Activated CD4-positive, CD25-positive, alpha-beta regulatory T cell treated with anti-CD3 and anti-CD28 coated beads, Interleukin-2, amount 50 U/mL, for 24 hours (primary cell): Measurements from ENCODE around the gene B3GLCT.

Source experiments
- ATAC-seq, 2 donors: fragments of 150-1000 bp; cut with Tn5 transposase; one replicate each; pipeline ENCODE4 v1.10.0; 2021; ENCODE audit warnings: mild to moderate bottlenecking in 1 of 2, moderate library complexity in 1 of 2

B3GLCT gene

DNA sequence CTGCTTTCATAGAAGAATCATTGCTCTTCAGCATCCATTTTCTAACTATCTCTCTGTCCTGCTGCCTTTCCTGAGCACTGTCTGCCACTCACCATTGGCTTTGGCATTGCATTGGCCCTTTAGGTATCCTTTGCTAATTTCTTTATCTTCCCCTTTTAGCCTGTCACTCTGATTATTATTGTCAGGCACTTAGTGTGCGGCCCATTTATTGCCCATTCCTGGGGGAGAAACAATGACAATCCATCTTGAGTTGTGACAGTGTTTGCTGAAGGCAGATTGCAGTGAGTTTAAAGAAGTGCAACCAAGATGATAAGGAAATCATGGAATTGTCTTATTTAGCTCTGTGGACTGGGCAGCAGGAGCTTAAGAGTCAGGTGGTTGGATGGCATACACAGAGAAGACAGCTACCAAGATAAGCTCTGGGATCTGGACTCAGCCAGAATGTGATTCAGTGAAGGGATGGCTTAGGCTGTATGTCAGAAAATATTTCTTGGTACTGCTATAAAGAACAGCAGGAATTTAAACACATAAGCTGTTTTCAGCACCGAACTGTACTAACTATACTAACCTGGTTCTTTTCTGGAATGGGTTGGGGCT, 25.3 kb downstream of the B3GLCT start:
- ATAC-seq: no peak

DNA sequence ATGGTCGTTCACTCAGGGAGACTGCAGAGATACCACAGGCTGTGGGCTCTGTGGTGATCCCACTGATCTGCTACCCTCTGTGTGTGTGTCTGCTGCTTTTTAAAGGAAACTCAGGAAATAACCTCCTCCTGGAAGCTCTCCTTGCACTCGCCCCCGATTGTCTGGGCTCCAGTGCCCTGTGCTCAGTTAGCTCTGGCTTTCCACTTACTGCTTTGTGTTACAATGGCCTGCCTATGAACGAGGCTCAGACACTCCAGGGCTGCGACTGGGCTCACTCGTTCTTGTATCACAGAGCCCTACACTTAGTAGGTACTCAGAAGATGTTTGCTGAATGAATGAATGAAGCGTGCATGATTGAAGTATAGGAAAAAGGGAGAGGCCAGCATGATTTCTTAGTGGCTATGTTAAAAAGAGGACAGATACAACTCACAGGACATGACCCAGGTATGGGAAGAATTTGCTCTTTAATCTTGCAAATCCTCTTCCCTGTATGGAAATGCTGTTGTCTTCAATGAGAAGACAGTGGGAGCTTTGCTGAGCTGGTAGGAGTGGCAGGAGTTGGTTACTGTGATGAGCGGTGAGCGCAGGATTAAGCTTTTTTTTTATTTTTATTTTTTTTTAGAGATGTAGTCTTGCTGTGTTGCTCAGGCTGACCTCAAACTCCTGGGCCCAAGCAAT, 26.4 kb downstream of the B3GLCT start:
- ATAC-seq: no peak

DNA sequence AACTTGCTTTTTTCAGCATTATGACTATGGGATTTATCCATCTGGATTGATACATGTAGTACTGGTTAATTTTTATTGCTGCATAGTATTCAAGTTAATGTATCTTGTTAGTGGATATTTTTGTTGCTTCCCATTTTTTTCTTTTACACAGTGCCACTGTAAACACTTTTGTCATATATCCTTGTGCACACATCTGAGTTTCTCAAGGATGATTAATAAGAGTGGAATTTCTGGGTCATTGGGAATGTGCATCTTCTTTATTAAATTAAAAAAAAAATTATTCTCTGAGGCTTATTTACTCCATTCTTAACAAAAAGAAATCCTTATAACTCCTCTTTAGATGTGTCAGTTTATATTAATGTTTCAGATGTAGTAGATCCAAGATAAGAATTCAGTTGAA, 27.3 kb downstream of the B3GLCT start:
- no peak for ATAC-seq

DNA sequence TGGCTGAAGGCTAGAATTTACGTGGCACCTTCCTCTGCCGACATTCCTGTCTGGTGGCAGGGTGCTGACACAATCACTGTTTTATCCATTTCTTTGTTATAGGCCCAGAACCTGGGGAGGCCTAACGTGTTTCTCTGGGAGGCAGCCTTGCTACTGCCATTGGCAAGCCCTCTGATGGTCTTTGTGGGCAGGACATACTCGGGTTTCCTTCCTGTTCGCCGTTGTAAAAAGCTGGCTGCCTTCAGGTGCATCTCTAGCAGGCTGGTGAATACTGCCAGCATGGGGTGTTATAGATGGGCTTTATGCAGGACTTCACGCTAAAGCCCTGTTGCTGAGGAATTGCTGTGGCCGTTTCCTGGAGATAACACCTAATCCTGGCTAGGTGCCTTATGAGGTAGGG, 28.1 kb downstream of the B3GLCT start:
- no peak for ATAC-seq

DNA sequence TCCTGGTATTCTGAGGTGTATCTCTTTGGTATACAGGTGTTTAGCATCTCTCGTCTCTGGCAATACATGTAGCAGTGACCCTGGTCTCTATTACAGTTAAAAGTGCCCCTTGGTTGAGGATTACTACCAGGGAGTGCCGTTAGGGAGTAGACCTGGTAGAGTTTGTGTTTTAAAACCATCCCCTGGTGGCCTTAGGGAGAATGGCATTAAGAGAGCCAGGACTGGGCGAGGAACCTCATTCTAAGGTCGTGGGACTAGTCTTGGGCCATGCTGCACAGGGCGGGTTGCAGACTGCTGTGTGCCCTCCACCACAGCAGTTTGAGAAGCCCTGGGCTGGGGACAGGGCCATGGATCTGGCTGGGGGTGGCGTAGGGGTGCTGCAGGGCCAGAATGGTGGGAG, 35.0 kb downstream of the B3GLCT start:
- no peak for ATAC-seq

DNA sequence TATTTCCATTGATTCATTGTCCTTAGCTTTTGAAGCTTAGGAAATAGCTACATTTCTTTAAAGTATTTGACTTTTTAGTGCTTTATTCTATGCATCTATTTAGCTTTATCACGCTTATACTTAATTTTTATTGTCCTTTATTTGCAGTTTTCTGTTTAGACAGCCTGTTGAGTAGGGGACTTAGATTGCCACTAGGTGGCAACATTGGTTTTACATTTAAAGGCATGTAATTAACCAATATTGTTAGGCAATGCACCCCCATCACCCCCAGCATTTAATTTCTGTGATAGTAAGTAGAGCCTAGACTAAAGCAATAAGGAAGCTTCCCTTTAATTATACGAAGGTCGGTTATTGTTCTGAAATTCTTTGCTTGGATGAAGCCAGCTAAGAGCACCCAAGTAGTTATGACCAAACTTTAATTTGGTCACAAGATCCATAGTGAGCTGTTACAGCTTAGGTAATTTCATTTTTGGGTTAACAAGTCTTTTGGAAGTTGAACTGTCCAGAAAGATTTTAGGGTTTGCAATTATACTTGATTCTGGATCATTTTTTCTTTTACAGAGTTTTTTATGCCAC, 36.5 kb downstream of the B3GLCT start:
- ATAC-seq: no peak

DNA sequence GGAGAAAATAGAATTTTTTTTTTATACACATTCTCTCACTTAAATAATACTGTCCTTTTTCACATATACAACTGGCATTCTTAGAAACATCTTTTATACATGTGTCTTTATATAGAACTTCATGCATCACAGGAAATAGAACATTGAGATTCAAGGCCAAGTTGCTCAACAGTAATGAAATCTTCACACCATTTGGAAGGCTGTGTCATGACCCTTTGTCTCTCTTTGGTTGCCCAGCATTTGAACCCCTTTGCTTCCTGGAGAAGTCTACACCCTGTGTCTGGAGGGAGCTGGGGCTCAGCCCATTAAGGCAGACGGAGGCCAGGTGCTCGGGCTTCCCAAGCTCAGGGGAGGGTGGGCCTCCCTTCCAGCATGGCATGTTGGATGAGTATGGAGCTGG, 41.1 kb downstream of the B3GLCT start:
- ATAC-seq: no peak

DNA sequence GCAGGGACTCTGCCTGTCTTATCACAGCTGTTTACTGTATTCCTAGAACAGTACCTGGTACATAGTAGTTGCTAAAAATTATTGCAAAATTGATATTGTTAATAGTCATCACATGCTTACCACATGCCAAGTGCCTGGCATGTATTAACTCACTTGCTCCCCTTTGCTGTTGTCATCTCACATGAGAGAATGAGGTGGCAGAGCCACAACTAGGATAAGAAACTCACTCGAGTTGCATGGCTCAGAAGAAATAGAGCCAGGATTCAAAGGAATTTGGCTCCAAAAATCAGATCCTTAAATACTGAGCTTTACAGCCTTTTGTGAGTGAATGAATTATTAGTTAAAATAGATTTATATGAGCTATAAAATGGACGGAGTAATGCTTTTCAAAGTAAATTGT, 42.6 kb downstream of the B3GLCT start:
- ATAC-seq: no peak

DNA sequence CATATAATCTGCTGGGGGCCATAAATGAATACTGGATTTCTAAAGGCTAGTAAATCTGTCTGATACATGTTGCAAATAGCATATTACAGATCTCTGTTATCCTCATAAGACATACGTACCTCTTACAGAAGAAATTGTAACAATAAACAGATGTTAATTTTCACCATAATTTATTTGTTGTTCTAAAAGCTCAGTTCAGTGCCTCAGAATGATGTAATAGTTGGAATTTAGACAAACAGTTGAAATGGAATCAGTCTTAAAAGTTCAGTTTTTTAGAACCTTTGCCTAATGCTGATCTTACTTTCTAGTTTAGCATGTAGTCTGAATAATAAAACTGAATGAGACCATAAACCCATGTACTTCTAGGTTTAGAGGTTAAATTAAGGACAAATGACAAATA, 43.1 kb downstream of the B3GLCT start:
- ATAC-seq: no peak

DNA sequence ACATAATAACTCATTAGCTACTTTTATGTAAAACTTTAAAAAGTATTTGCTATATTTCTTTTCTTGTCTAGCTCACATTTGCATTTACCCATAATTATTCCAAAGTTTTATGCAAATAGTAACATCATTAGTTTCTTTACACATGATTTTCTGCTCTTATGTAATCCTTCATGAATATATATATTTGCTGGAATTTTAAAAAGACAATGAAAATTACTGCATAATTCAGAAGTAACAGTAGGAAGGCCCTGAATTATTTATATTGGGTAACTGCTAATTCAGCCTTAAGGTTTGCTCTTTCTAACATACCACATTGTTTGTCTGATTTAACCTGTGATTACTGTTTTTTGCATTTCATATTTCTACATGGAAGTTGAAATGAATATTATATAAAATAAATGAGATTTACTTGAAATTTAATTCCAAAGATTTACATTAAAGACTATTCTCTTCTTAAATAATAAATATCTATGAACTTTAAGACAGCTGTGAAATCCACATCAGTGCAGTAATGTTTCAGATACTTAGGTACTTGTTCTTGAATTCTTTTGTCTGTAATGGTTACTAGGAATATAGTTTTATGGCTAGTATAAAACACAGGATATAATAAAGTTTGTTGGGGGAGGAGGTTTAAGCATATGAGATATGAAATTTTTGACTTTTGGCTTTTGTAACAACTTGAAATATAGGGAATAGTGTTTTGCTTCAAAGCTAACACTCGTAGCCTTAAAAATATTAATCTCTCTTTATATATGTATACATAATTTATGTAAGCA, 46.0 kb downstream of the B3GLCT start:
- ATAC-seq: no peak

DNA sequence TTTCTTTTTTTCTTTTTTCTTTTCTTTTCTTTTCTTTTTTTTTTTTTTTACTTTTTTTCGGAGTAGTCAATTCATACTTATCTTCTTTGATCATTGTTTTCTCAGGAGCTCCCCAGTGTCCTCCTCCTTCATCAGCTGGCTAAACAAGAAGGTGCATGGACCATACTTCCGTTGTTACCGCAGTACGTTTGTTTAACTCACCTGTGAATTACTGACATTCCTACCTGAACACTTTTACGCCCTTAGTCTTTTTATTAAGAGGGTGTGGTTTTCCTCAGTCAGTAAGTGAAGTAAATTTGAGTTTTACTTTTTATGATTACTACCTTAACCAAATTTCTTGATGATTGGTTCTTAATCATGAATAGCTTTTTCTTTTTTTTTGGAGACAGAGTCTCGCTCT, 47.1 kb downstream of the B3GLCT start:
- ATAC-seq: no peak

DNA sequence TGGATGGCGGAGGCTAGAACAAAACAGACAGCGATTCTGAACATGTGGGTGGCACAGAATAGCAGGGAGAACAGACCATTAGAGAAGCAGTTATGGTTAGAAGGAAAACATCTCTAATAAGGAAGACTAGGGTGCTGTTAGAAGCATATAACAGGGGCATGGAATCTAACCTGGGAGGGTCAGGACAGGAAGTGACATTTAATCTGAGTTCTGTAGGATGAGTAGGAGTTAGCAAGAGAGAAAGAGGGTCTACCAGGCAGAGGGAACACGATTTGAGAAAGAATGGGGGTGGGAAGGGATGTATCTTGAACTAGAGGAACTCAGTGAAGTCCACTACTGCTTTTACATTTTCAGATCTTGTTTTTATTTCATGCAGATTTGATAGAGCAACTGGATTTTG, 48.6 kb downstream of the B3GLCT start:
- no peak for ATAC-seq

DNA sequence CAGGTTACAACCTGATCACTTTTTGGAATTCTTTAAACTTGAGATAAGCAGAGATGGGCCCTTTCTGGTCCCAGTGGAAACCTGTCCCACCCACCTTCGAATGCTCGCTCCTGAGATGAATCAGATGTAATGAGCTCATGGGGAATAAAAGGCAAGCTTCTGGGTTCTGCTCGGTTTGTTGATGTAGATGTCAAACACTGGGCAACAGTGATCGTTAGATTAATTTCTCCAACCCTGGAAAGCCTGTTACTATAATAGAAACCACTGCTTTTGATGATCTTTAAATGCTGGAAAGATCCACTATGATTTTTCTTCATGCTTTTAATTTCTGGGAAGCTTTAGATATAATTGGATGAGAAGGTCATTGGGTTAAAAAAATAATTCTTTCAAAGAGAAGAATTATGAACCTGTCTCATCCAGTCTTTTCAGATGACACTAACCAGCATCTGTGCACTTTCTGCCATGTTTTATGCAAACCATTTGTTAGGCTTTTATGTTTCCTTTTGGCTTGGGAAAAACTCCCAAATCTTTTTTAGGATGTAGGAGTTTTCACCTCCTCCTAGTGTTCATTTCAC, 49.3 kb downstream of the B3GLCT start:
- no peak for ATAC-seq

DNA sequence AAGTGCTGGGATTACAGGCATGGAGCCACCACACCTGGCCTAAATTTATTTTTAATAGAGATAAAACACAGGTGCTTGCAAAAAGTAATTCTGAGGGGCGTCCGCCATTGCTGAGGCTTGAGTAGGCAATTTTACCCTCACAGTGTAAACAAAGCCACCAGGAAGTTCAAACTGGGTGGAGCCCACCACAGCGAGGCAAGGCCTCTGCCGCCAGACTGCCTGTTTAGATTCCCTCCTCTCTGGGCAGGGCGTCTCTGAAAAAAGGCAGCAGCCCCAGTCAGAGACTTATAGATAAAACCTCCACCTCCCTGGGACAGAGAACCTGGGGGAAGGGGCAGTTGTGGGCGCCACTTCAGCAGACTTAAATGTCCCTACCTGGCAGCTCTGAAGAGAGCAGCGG, 50.7 kb downstream of the B3GLCT start:
- ATAC-seq: no peak

DNA sequence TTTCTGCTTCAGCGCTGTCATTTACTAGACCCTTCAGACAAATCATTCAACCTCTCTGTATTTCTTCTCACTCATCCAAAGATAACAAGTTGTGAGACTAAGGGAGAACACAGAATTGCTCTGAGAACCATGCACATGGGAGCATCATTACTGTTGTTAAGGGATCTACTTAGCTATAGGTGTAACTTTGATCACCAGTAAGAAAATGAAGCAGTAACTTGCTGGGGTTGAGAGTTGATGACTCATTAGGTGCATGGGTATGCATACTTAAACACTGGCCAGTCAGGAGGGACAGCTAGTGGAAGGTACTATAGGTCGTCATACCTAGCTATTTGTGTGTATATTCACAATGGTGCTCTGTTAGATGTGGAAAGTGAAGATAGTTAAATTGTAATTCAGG, 61.5 kb downstream of the B3GLCT start:
- no peak for ATAC-seq

DNA sequence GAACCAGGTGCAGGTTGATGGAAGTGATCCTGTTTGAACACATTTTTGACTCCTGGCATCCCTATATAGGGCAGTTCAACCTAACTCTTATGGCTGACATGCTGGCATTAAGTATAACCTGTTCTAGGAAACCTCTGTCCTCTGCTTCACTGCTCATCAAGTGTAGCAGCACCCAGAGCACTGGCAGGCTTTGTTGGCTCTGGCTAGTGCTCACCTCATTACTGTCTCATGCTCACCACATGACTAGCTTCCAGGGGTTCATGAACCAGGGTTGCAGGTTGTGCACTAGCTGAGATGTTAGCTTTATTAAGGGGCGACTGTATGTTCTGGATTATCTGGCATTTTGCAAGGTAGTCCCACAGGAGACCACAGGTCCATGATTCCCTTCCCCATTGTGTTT, 63.6 kb downstream of the B3GLCT start:
- ATAC-seq: no peak

DNA sequence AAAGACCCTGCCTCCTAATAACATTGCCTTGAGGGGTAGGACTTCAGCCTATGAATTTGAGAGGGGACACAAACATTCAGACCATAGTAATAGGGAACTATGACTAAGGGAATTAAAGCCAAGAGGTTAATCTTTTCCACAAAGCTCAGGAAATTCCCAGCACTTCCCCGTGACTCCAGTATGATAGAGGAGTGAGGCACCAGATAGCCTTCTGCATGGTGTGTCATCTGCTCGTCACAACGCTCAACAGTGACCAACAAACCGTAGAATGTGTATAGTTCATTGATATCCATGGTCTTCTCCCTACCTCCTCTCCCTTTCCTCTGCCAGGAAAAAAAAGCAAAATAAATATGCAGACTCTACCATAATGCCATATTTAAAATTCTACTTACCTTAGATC, 64.4 kb downstream of the B3GLCT start:
- ATAC-seq: no peak

DNA sequence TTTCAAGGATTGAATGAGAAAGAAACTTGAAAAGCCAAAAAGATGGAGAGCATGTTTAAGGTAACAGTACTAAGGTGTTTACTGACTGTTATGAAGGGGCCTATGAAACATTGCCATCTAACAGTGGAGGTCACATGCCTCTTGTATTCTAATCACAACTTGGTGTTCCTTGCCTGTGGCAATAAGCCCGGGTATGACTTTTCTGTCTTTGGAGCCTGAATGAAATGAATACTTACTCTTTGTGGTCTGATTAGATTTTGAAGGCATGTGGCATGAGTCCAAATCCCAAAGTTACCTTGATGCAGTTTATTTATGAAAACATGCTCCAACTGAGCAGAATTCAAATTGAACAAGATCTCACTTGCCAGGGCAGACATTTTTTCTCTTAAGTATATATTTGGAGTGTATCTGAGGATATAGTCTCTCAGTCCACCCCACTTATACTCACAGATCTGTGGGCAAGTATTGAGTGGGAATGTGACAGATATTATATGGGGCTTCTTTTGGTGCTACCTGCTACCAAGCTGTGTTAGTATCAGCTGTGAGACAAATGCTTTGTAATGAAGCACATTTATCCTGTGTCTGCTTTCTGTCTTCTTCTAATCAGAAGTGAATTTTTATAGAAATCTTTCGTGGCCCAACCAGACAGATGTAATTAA, 67.5 kb downstream of the B3GLCT start:
- no peak for ATAC-seq

DNA sequence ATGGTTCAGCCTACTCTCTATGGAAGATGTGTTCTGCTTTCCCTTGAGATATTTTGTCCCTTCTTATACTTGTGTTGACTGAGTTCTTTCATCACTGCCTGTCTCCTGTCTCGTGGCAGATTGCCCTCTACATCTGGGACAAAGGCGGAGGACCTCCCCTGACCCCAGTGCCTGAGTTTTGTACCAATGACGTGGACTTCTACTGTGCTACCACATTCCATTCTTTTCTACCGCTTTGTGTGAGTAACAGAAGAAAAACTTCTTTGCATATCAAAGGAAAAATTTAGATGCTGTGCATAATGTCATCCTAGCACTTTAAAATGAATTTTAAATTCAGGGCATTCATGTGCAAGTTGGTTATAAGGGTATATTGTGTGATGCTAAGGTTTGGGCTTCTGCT, 74.6 kb downstream of the B3GLCT start:
- ATAC-seq: no peak

DNA sequence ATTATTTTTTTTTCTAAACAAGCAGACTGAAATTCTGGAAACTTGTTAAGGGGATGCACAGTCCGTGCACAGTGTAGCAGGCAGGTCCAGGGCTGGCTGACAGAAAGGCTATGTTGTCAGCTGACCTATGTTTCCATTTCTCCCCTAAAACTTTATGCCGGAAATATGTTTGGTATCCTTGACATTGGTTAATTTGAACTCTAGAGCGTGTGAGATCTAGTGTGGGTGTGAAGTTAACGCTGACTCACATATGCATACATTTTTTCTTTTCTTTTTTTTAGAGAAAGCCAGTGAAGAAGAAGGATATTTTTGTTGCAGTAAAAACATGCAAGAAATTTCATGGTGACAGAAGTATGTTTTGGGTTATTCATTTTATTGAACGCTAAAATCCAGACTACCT, 76.6 kb downstream of the B3GLCT start:
- ATAC-seq: no peak

DNA sequence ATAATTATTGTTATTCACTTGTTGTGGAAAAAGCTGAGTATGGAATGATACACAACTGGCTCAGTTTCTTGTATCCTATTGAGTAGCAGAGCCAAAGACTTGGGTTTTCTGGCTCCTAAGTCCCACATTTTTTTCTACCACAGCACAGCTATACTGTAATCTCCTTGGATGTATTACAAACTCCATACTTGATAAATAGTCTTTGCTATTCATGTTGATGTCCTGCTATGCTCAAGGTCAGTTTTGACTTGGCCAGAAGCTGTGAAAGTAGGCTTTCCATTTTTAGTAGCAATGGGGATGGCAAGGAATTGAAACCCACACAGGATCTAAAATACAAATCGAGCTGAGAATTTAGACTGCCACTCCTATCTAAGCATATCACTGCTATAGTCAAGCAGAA, 79.1 kb downstream of the B3GLCT start:
- ATAC-seq: no peak

DNA sequence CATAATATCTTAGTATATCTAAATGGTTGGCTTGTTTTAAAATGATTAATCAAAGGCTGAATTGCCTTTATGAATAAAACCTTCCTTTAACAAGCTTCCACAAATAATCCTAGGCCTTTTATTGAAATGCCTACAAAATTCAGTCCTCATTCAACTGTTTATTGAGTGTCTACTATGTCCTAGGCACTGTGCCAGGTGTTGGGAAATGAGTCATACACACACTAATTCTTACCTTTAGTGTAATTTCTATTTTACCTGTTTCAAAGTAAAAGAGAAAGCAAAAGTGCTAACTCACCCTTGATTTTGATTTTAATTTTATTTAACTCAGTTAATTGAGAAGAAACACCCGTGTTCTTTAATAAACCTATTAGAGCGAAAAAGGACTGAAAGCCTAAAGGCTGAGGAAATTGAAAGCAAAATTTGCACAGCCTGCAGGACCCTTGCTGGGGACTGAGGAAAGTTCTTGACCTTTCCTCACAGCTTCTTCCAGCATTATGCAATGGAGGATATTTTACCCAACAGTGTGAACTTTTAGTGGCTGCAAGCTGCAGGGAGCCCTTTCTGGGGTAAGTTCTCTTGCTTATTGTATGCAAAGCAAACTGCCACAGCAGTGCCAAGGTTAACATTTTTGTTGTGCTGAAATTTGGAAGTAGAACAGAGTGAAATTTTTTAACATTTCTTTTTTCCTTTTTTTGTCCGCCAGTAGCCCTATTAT, 83.1 kb downstream of the B3GLCT start:
- ATAC-seq: peak in 1 of 2 donors; percentile 21
